ENCODE measurements around the gene UST.

UST gene

DNA sequence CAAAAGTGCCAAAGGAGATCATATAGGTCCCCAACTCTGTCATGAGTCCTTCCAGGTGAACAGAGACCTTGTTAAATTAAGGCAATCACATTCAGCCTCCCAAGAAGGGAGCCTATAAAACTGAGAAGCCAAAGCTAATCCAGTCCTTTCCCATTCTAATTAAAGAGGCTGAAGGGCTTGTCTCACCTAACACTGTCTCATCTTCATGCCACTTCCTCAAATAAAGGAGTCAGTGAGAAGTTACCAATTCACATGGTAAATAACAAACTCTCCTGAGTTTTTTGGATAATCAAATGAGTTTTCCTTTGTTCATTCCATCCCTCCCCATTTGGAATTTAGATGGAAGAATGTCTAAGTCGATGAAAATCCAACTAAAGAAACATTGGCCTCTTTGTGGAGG, 242.8 kb downstream of the UST start:
- no peak overlapping the region for H3K4ac ChIP-seq (ENCODE audit: low read depth, low read length)
- H2BK5ac ChIP-seq (ENCODE audit: low read length) = no peak overlapping the region
- no peaks in the 10 kb centered on the region for H3K36me3 ChIP-seq (ENCODE audit: control insufficient read depth, insufficient read depth, low read length)
- no peaks in the 10 kb centered on the region for H3K79me2 ChIP-seq (ENCODE audit: control insufficient read depth, insufficient read depth, low read length)
- no peak overlapping the region for H3K4me3 ChIP-seq (ENCODE audit: low read length)
- no peak overlapping the region for H3K18ac ChIP-seq (ENCODE audit: low read length)
- H2BK120ac ChIP-seq (ENCODE audit: low read depth, low read length) = no peak overlapping the region
- H3K79me1 ChIP-seq (ENCODE audit: low read length) = no peaks in the 10 kb centered on the region
- no peak overlapping the region for H4K5ac ChIP-seq (ENCODE audit: low read length)
- H3K23ac ChIP-seq (ENCODE audit: low read length) = no peak overlapping the region
- H3K9ac ChIP-seq (ENCODE audit: low read length) = no peak overlapping the region
- H3K27me3 ChIP-seq (ENCODE audit: insufficient read depth, low read length, poor library complexity) = no peaks in the 10 kb centered on the region
- WGBS (ENCODE audit: extremely low coverage, insufficient coverage, low lambda C conversion rate) = no CpG with 5 or more reads among the region's 1 CpG
- no peak overlapping the region for H4K8ac ChIP-seq (ENCODE audit: low read depth, low read length)
- DNase-seq = peak; percentile 18
- H3K56ac ChIP-seq (ENCODE audit: low read length) = no peak overlapping the region
- no peak overlapping the region for H2AK5ac ChIP-seq (ENCODE audit: low read length)
- H3K4me2 ChIP-seq (ENCODE audit: low read length) = no peak overlapping the region
- peaks cover 9% of the 10 kb centered on the region for H3K4me1 ChIP-seq (ENCODE audit: control insufficient read depth, low read depth, low read length)
- H3K27ac ChIP-seq (ENCODE audit: low read depth, low read length) = no peak overlapping the region
- H2BK15ac ChIP-seq (replicated peaks; ENCODE audit: low read depth) = no peak overlapping the region

DNA sequence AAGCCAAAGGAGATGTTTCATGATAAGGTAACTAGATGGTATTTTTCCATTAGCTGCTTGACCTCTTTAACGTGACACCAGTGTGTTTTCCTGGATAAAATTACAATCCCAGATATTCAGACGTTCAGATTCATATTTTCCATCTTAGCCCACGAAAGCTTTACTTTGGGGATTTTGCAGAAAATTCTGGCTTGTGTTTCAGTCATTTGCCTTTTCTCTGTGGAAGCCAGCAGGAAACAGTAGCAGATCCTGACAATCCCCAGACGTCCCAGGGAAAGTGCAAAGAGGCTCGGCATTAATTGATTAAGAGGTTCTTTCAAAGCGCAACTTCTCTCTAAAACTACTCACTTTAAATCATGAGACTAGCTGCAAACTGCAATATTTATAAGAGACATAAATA, 243.6 kb downstream of the UST start:
- DNase-seq = no peak
- Histone ChIP-seq H3K9ac (ENCODE audit: low read length) (no peak overlapping the region), H3K4me3 (ENCODE audit: low read length) (no peak overlapping the region), H3K23ac (ENCODE audit: low read length) (no peak overlapping the region), H2AK5ac (ENCODE audit: low read length) (no peak overlapping the region), H3K79me1 (ENCODE audit: low read length) (no peaks in the 10 kb centered on the region), H3K27ac (ENCODE audit: low read depth, low read length) (no peak overlapping the region), H4K8ac (ENCODE audit: low read depth, low read length) (no peak overlapping the region), H3K18ac (ENCODE audit: low read length) (no peak overlapping the region), H3K79me2 (ENCODE audit: control insufficient read depth, insufficient read depth, low read length) (no peaks in the 10 kb centered on the region), H3K4ac (ENCODE audit: low read depth, low read length) (no peak overlapping the region), H4K5ac (ENCODE audit: low read length) (no peak overlapping the region), H2BK15ac (replicated peaks; ENCODE audit: low read depth) (no peak overlapping the region), H3K4me1 (ENCODE audit: control insufficient read depth, low read depth, low read length) (peaks cover 9% of the 10 kb centered on the region), H3K56ac (ENCODE audit: low read length) (no peak overlapping the region), H3K4me2 (ENCODE audit: low read length) (no peak overlapping the region), H3K27me3 (ENCODE audit: insufficient read depth, low read length, poor library complexity) (no peaks in the 10 kb centered on the region), H2BK120ac (ENCODE audit: low read depth, low read length) (no peak overlapping the region), H3K36me3 (ENCODE audit: control insufficient read depth, insufficient read depth, low read length) (no peaks in the 10 kb centered on the region), H2BK5ac (ENCODE audit: low read length) (no peak overlapping the region)
- no CpG with 5 or more reads among the region's 6 CpGs for WGBS (ENCODE audit: extremely low coverage, insufficient coverage, low lambda C conversion rate)

DNA sequence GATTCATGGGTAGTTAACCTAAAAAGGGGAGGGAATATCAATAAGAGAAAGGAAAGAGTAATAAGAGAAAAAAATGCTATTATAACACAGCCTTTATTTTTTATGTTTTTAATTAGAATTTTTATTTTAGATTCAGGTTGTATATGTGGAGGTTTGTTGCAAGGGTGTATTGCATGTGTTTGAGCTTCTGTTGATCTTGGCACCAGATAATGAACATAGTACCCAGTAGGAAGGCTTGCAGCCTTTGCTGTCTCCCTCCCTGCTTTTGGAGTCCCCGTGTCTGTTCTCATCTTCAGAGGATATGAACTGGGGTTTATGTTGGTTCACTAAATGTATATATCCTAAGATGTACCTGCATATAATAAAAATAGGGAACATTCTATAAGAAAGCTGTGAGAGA, 250.0 kb downstream of the UST start:
- H4K8ac ChIP-seq (ENCODE audit: low read depth, low read length) = no peak overlapping the region
- H3K4me3 ChIP-seq (ENCODE audit: low read length) = no peak overlapping the region
- H3K4me2 ChIP-seq (ENCODE audit: low read length) = no peak overlapping the region
- H2AK5ac ChIP-seq (ENCODE audit: low read length) = no peak overlapping the region
- H4K5ac ChIP-seq (ENCODE audit: low read length) = no peak overlapping the region
- H3K79me1 ChIP-seq (ENCODE audit: low read length) = no peaks in the 10 kb centered on the region
- no peaks in the 10 kb centered on the region for H3K4me1 ChIP-seq (ENCODE audit: control insufficient read depth, low read depth, low read length)
- no peak overlapping the region for H3K4ac ChIP-seq (ENCODE audit: low read depth, low read length)
- no peak overlapping the region for H2BK5ac ChIP-seq (ENCODE audit: low read length)
- WGBS (ENCODE audit: extremely low coverage, insufficient coverage, low lambda C conversion rate) = no CpG with 5 or more reads among the region's 1 CpG
- DNase-seq = no peak
- no peak overlapping the region for H2BK120ac ChIP-seq (ENCODE audit: low read depth, low read length)
- H3K9ac ChIP-seq (ENCODE audit: low read length) = no peak overlapping the region
- H3K27me3 ChIP-seq (ENCODE audit: insufficient read depth, low read length, poor library complexity) = no peaks in the 10 kb centered on the region
- H2BK15ac ChIP-seq (replicated peaks; ENCODE audit: low read depth) = no peak overlapping the region
- no peak overlapping the region for H3K18ac ChIP-seq (ENCODE audit: low read length)
- no peak overlapping the region for H3K23ac ChIP-seq (ENCODE audit: low read length)
- H3K79me2 ChIP-seq (ENCODE audit: control insufficient read depth, insufficient read depth, low read length) = no peaks in the 10 kb centered on the region
- H3K27ac ChIP-seq (ENCODE audit: low read depth, low read length) = no peak overlapping the region
- no peaks in the 10 kb centered on the region for H3K36me3 ChIP-seq (ENCODE audit: control insufficient read depth, insufficient read depth, low read length)
- H3K56ac ChIP-seq (ENCODE audit: low read length) = no peak overlapping the region

DNA sequence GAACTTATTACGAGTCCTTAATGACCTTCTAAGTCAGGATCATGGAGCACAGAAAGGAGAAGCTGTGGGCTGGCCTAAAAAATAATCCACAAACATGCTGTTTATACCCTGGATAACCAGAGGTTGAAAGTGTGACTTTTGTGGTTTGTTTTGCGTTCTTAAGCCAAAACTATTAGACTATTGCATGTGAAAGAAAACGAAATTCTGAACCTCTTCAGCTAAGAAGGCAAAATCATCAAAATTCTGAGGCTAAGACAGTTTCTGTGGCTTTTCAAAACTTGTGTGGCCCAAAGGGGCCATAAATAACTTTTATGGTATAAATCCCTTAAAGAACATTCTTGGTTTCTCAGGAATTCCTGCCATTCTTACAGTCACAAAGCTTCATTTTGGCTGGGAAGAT, 251.0 kb downstream of the UST start:
- H3K27ac ChIP-seq (ENCODE audit: low read depth, low read length) = no peak overlapping the region

DNA sequence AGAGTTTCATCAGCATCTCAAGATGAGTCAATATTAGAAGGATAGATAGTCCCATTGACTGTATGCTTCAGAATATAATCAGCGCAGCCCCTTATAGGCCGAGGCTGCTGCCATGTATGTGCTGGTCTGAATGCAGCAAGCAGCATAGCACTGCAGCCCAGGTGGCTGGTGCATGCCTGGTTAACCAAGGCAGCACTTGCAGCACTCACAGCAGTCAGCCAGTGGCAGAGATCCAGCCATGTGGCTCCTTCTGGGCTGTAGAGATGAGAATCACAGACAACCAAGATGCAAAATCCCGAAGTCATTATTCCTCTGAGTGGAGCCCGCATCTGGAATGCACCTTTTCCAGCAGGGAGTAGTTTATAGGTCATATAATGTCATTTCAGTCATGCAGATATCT, 251.9 kb downstream of the UST start:
- Histone ChIP-seq H3K9ac (ENCODE audit: low read length) (no peak overlapping the region), H3K23ac (ENCODE audit: low read length) (no peak overlapping the region), H3K4me3 (ENCODE audit: low read length) (no peak overlapping the region), H3K18ac (ENCODE audit: low read length) (no peak overlapping the region), H3K27me3 (ENCODE audit: insufficient read depth, low read length, poor library complexity) (no peaks in the 10 kb centered on the region), H4K8ac (ENCODE audit: low read depth, low read length) (no peak overlapping the region), H3K56ac (ENCODE audit: low read length) (no peak overlapping the region), H3K4me1 (ENCODE audit: control insufficient read depth, low read depth, low read length) (no peaks in the 10 kb centered on the region), H2BK5ac (ENCODE audit: low read length) (no peak overlapping the region), H2BK120ac (ENCODE audit: low read depth, low read length) (no peak overlapping the region), H3K4me2 (ENCODE audit: low read length) (no peak overlapping the region), H3K36me3 (ENCODE audit: control insufficient read depth, insufficient read depth, low read length) (no peaks in the 10 kb centered on the region), H2AK5ac (ENCODE audit: low read length) (no peak overlapping the region), H3K79me1 (ENCODE audit: low read length) (no peaks in the 10 kb centered on the region), H3K4ac (ENCODE audit: low read depth, low read length) (no peak overlapping the region), H3K27ac (ENCODE audit: low read depth, low read length) (no peak overlapping the region), H3K79me2 (ENCODE audit: control insufficient read depth, insufficient read depth, low read length) (no peaks in the 10 kb centered on the region), H4K5ac (ENCODE audit: low read length) (no peak overlapping the region), H2BK15ac (replicated peaks; ENCODE audit: low read depth) (no peak overlapping the region)
- DNase-seq = no peak
- WGBS (ENCODE audit: extremely low coverage, insufficient coverage, low lambda C conversion rate) = no CpG with 5 or more reads among the region's 4 CpGs

More for the DNA sequence above, 251.0 kb downstream of the UST start:
- no peaks in the 10 kb centered on the region for H3K36me3 ChIP-seq (ENCODE audit: control insufficient read depth, insufficient read depth, low read length)
- no peak overlapping the region for H3K56ac ChIP-seq (ENCODE audit: low read length)
- H3K27me3 ChIP-seq (ENCODE audit: insufficient read depth, low read length, poor library complexity) = no peaks in the 10 kb centered on the region
- no peak overlapping the region for H2BK15ac ChIP-seq (replicated peaks; ENCODE audit: low read depth)
- no peaks in the 10 kb centered on the region for H3K79me2 ChIP-seq (ENCODE audit: control insufficient read depth, insufficient read depth, low read length)
- H2AK5ac ChIP-seq (ENCODE audit: low read length) = no peak overlapping the region
- no peak for DNase-seq
- no peak overlapping the region for H2BK5ac ChIP-seq (ENCODE audit: low read length)
- no peak overlapping the region for H4K5ac ChIP-seq (ENCODE audit: low read length)
- H3K23ac ChIP-seq (ENCODE audit: low read length) = no peak overlapping the region
- H3K4me2 ChIP-seq (ENCODE audit: low read length) = no peak overlapping the region
- H4K8ac ChIP-seq (ENCODE audit: low read depth, low read length) = no peak overlapping the region
- no CpG with 5 or more reads among the region's 3 CpGs for WGBS (ENCODE audit: extremely low coverage, insufficient coverage, low lambda C conversion rate)
- H3K9ac ChIP-seq (ENCODE audit: low read length) = no peak overlapping the region
- no peak overlapping the region for H3K4me3 ChIP-seq (ENCODE audit: low read length)
- H3K4me1 ChIP-seq (ENCODE audit: control insufficient read depth, low read depth, low read length) = no peaks in the 10 kb centered on the region
- no peak overlapping the region for H3K18ac ChIP-seq (ENCODE audit: low read length)
- no peak overlapping the region for H2BK120ac ChIP-seq (ENCODE audit: low read depth, low read length)
- no peaks in the 10 kb centered on the region for H3K79me1 ChIP-seq (ENCODE audit: low read length)
- no peak overlapping the region for H3K4ac ChIP-seq (ENCODE audit: low read depth, low read length)

DNA sequence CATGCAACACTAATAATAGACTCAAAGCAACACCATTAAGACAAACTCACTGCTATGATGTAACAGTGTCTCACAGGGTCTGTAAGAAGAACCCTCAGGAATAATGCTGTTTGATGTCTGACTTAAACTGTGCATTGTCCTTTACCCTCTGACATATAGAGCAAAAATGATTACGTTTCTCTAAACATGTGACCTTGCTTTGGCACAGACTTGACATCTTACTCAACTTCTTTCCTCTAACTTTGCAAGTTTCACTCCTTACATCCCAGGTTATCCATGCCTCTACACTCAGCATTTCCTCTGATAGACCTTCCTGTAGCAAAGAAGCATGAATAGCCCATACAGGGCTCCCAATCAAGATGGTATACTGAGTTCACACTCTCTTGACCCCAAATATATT, 252.7 kb downstream of the UST start:
- no peak overlapping the region for H3K56ac ChIP-seq (ENCODE audit: low read length)
- no peak overlapping the region for H3K18ac ChIP-seq (ENCODE audit: low read length)
- no peak overlapping the region for H3K4me3 ChIP-seq (ENCODE audit: low read length)
- no peaks in the 10 kb centered on the region for H3K79me1 ChIP-seq (ENCODE audit: low read length)
- H3K4ac ChIP-seq (ENCODE audit: low read depth, low read length) = no peak overlapping the region
- no peak overlapping the region for H4K5ac ChIP-seq (ENCODE audit: low read length)
- H4K8ac ChIP-seq (ENCODE audit: low read depth, low read length) = no peak overlapping the region
- H3K79me2 ChIP-seq (ENCODE audit: control insufficient read depth, insufficient read depth, low read length) = no peaks in the 10 kb centered on the region
- H3K4me1 ChIP-seq (ENCODE audit: control insufficient read depth, low read depth, low read length) = no peaks in the 10 kb centered on the region
- no peaks in the 10 kb centered on the region for H3K36me3 ChIP-seq (ENCODE audit: control insufficient read depth, insufficient read depth, low read length)
- no peaks in the 10 kb centered on the region for H3K27me3 ChIP-seq (ENCODE audit: insufficient read depth, low read length, poor library complexity)
- H2BK15ac ChIP-seq (replicated peaks; ENCODE audit: low read depth) = no peak overlapping the region
- H2BK5ac ChIP-seq (ENCODE audit: low read length) = no peak overlapping the region
- WGBS (ENCODE audit: extremely low coverage, insufficient coverage, low lambda C conversion rate) = no CpG with 5 or more reads among the region's 1 CpG
- no peak overlapping the region for H2BK120ac ChIP-seq (ENCODE audit: low read depth, low read length)
- H3K4me2 ChIP-seq (ENCODE audit: low read length) = no peak overlapping the region
- no peak for DNase-seq
- no peak overlapping the region for H3K23ac ChIP-seq (ENCODE audit: low read length)
- H3K27ac ChIP-seq (ENCODE audit: low read depth, low read length) = no peak overlapping the region
- H3K9ac ChIP-seq (ENCODE audit: low read length) = no peak overlapping the region
- H2AK5ac ChIP-seq (ENCODE audit: low read length) = no peak overlapping the region

All from mesendoderm (in vitro differentiated cells).